ENCODE data around the gene LGALS7.

GRCh38 chr19:38737281-38737865, 35.9 kb downstream of the LGALS7 start:
- no peak for TF ChIP-seq CTCF (IDR thresholded peaks at IDR 0.05; ENCODE audit: insufficient read depth, low read length, poor library complexity, severe bottlenecking)
- no peak for TF ChIP-seq EZH2phosphoT487 (conservative IDR thresholded peaks at IDR 0.05; ENCODE audit: low read length)

All from SU-DHL-6 (cell line).